Testis (tissue), 3 donors: ENCODE measurements around the gene NELL1. TPM values are rescaled to one million over a fixed set of nuclear protein-coding genes. Genes with fewer than 3 reads are reported as not detected.

ENCODE experiments used
- DNase-seq: peaks from one replicate; pipeline ENCODE4 v3.0.0-alpha.2; 2019
- H3K27ac ChIP-seq, 2 donors: fragments of 200-600 bp; sonication (generic); one replicate each; pipeline ENCODE4 v1.5.1; 2019
- H3K27me3 ChIP-seq: fragments of 200-600 bp; sonication (generic); one replicate; pipeline ENCODE4 v1.5.1; 2019
- H3K36me3 ChIP-seq: fragments of 200-600 bp; sonication (generic); one replicate; pipeline ENCODE4 v1.5.1; 2017; ENCODE audit warnings: low read depth; ENCODE audit errors: missing control alignments
- H3K4me1 ChIP-seq: fragments of 200-600 bp; sonication (generic); one replicate; pipeline ENCODE4 v1.5.1; 2019
- H3K4me3 ChIP-seq, 2 donors: fragments of 200-600 bp; sonication (generic); one replicate each; pipeline ENCODE4 v1.5.1; 2017 to 2019
- H3K9me3 ChIP-seq: fragments of 200-600 bp; sonication (generic); one replicate; pipeline ENCODE4 v1.5.1; 2017
- POLR2A ChIP-seq: fragments of 450-650 bp; IDR thresholded peaks from one replicate; pipeline ENCODE4 v1.6.1; 2017; ENCODE audit warnings: antibody characterized with exemption, mild to moderate bottlenecking, moderate library complexity
- WGBS, 2 donors: methylation state at CpG; one replicate each; pipeline ENCODE4 v1.1.5; 2018; 5-methylcytosine and 5-hydroxymethylcytosine counted together
- intact Hi-C: fragments of 100-400 bp; cut with DNase I; formaldehyde crosslinking; loops from one replicate; pipeline ENCODE4 v1.15.1; 2023; ENCODE audit warnings: low total_unique reads
- polyA plus RNA-seq: library from polyadenylated mRNA; stranded (reverse); fragments of 350-450 nt; fragmentation: Illumina TruSeq; extraction: RNeasy Lipid Tissue Mini Kit (QIAGEN cat#74804); gene quantifications from one replicate; pipeline ENCODE4 v1.2.3, GENCODE V29; 2014; ENCODE audit warnings: low read depth, low replicate concordance; ENCODE audit not compliant: insufficient read depth
- total RNA-seq, 2 donors: library from RNA; depleted of rRNA; stranded (reverse); fragments of >200 nt; gene quantifications; one replicate each; pipeline ENCODE4 v1.2.3, GENCODE V29; 2016
- TF ChIP-seq, protein P1 (sequence below), 3 experiments: fragments of 450-650 bp in 2 of 3; fragments of 200-600 bp in 1 of 3; sonication (generic) in 1 of 3; IDR thresholded peaks; one replicate each; pipeline ENCODE4 v1.5.1; 2016 to 2019; ENCODE audit warnings: antibody characterized with exemption in 3 of 3, mild to moderate bottlenecking in 2 of 3, moderate library complexity in 1 of 3

Gene NELL1
- total and polyA plus RNA-seq, 3 donors from 2014 or later, result 4.9 to 8.9 (median 7.0) TPM

DNA sequence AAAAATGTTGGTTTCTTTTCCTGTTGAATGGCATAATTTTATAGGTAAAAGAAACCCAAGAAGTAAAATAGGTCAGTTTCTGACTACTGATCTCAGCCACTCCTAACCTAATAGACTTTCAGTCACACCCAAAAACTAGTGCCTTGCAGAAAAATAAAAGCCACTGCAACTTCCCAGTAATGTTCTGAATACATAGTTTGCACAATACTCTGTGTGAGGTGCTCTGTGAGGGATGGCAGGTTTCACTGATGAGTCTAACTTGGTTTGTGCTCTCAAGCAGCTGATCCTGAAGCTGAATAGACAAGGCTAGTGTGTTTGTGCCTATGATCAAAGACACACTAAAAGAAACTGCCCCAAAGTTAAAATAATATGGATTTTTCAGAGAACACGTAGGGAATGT lies 758.3 kb downstream of the NELL1 start:
- WGBS, 2 donors, result 63 to 78% methylated on average over 1 of the region's 1 CpG
- no peak for DNase-seq
- no peak for TF ChIP-seq POLR2A
- TF ChIP-seq, protein P1, sequence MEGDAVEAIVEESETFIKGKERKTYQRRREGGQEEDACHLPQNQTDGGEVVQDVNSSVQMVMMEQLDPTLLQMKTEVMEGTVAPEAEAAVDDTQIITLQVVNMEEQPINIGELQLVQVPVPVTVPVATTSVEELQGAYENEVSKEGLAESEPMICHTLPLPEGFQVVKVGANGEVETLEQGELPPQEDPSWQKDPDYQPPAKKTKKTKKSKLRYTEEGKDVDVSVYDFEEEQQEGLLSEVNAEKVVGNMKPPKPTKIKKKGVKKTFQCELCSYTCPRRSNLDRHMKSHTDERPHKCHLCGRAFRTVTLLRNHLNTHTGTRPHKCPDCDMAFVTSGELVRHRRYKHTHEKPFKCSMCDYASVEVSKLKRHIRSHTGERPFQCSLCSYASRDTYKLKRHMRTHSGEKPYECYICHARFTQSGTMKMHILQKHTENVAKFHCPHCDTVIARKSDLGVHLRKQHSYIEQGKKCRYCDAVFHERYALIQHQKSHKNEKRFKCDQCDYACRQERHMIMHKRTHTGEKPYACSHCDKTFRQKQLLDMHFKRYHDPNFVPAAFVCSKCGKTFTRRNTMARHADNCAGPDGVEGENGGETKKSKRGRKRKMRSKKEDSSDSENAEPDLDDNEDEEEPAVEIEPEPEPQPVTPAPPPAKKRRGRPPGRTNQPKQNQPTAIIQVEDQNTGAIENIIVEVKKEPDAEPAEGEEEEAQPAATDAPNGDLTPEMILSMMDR (IDR thresholded peaks at IDR 0.05), result no peak
- H3K27me3 ChIP-seq, result no peaks in the 10 kb centered on the region
- intact Hi-C loops, result no loop called here
- no peaks in the 10 kb centered on the region for H3K9me3 ChIP-seq
- no peak overlapping the region for H3K4me3 ChIP-seq
- H3K4me1 ChIP-seq, result no peaks in the 10 kb centered on the region
- no peaks in the 10 kb centered on the region for H3K36me3 ChIP-seq
- H3K27ac ChIP-seq, result no peak overlapping the region

- Histone ChIP-seq H3K4me3 (no peak overlapping the region), H3K27me3 (no peaks in the 10 kb centered on the region), H3K4me1 (no peaks in the 10 kb centered on the region), H3K9me3 (no peaks in the 10 kb centered on the region), H3K27ac (no peak overlapping the region), H3K36me3 (no peaks in the 10 kb centered on the region)
- 67 to 84% methylated on average over 1 of the region's 1 CpG for WGBS, 2 donors
- no peak for TF ChIP-seq POLR2A
- TF ChIP-seq, protein P1 (IDR thresholded peaks at IDR 0.05), result no peak
- no peak for DNase-seq
- intact Hi-C loops, result no loop called here
These were observed 759.4 kb downstream of the NELL1 start for GRCh38 chr11:21428796-21429195.

GRCh38 chr11:21429401-21429800 lies 760.0 kb downstream of the NELL1 start:
- intact Hi-C loops, result no loop called here
- Histone ChIP-seq H3K27ac (no peak overlapping the region), H3K9me3 (no peaks in the 10 kb centered on the region), H3K4me1 (no peaks in the 10 kb centered on the region), H3K36me3 (no peaks in the 10 kb centered on the region), H3K4me3 (no peak overlapping the region), H3K27me3 (no peaks in the 10 kb centered on the region)
- TF ChIP-seq, protein P1 (IDR thresholded peaks at IDR 0.05), result no peak
- TF ChIP-seq POLR2A, result no peak
- no peak for DNase-seq

GRCh38 chr11:21430537-21430936 lies 761.2 kb downstream of the NELL1 start:
- Histone ChIP-seq H3K4me1 (no peaks in the 10 kb centered on the region), H3K9me3 (no peaks in the 10 kb centered on the region), H3K27ac (no peak overlapping the region), H3K27me3 (no peaks in the 10 kb centered on the region), H3K36me3 (no peaks in the 10 kb centered on the region), H3K4me3 (no peak overlapping the region)
- TF ChIP-seq, protein P1 (IDR thresholded peaks at IDR 0.05), result no peak
- no peak for TF ChIP-seq POLR2A
- no peak for DNase-seq
- intact Hi-C loops, result no loop called here
- 81 to 90% methylated on average over 3 of the region's 3 CpGs for WGBS, 2 donors

DNA sequence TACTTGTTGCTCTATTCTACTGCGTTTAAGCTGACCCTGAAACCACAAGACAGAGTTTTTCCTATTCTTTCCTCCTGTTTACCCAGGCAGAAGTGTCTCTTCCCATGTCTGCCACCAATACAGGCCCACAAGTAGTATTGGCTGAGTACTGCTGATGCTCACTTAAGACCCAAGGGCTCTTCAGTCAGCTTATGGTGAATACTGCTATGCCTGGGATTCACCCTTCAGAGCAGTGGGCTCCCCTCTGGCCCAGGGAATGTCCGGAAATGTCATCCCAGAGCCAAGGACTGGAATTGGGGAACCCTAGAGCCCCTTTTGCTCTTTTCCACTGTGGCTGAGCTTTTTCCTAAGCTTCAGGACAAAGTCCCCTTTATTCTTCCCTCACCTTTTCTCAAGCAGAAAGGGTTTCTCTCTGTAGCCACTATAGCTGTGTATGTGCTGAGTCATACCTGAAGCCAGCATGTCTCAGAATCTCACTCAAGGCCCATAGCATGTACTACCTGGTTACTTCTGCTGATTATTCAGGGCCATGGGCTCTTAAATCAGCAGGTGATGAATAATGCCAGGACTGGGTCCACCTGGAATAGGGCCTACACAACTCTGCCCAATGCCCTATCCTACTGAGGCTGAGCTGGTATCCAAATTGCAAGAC lies 777.7 kb downstream of the NELL1 start:
- no peak for DNase-seq
- Histone ChIP-seq H3K4me1 (no peaks in the 10 kb centered on the region), H3K27ac (no peak overlapping the region), H3K4me3 (no peak overlapping the region), H3K9me3 (no peaks in the 10 kb centered on the region), H3K27me3 (no peaks in the 10 kb centered on the region), H3K36me3 (no peaks in the 10 kb centered on the region)
- TF ChIP-seq, protein P1 (IDR thresholded peaks at IDR 0.05), result no peak
- TF ChIP-seq POLR2A, result no peak
- 77 to 81% methylated on average over 2 of the region's 2 CpGs for WGBS, 2 donors
- intact Hi-C loops, result no loop called here
